Fibroblast of skin of abdomen (primary cell): ENCODE data around the gene HLCS.
A peak's percentile ranks its signal among the peaks of the same experiment; 100 is the strongest.
"Not testable (repeated sequence)": the region's sequence is repeated elsewhere in the genome, so short reads cannot be mapped to it uniquely, and the experiment has no call there.

Experiments
- DNase-seq: peaks from one replicate; pipeline ENCODE4 v3.0.0-alpha.2; 2013

HLCS gene

GRCh38 chr21:36847189-36847588 lies 119.3 kb downstream of the HLCS start:
- peak; percentile 76 for DNase-seq

DNA sequence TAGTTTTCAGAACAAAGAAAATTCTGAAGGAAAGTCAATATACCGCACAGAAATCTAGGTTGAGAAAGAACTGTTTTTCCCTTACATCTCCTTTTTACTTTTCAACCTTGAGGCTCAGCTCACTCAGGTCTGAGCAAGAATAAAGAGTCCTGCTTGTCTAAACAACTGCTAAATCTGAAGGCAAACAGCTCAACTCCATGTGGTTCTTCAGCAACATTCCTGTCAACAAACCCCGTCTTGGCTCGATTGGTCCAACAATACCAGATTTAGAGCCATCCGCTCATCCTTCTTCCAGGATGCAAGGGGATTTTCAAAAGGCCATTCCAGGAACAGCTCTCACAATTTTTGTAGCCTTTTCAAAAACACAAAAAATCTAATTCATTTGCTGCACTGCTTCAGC lies 119.8 kb downstream of the HLCS start:
- DNase-seq, result no peak

DNA sequence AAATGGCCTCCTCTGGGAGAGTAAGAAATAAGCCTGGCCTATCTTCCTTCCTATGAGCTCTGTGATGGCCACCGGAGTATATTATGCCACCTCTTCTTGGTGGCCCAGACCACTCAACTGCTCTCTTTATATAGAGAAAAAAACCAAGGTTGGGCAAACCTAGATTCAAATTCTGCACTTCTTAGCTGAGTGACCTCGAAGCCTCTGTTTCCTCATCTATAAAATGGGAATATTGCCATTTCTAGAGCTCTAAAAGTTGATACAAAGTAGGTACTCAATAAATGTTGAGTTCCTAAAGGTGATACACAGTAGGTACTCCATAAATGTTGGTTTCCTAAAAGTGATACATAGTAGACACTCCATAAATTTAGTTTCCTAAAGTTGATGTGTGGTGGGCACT lies 120.7 kb downstream of the HLCS start:
- DNase-seq, result no peak

- no peak for DNase-seq
Measured at GRCh38 chr21:36845070-36845469, 121.4 kb downstream of the HLCS start.

- peak; percentile 25 for DNase-seq
Measured at GRCh38 chr21:36841866-36842265, 124.6 kb downstream of the HLCS start.

- no peak for DNase-seq
Measured at GRCh38 chr21:36839735-36840134, 126.7 kb downstream of the HLCS start.

GRCh38 chr21:36839123-36839522 lies 127.3 kb downstream of the HLCS start:
- peak; percentile 28 for DNase-seq

GRCh38 chr21:36835383-36835795 lies 131.1 kb downstream of the HLCS start:
- no peak for DNase-seq

- DNase-seq, result no peak
Measured at GRCh38 chr21:36834192-36834591, 132.3 kb downstream of the HLCS start.

- no peak for DNase-seq
Measured at GRCh38 chr21:36830100-36830499, 136.4 kb downstream of the HLCS start.

- DNase-seq, result peak; percentile 71
Measured at GRCh38 chr21:36828891-36829515, 137.5 kb downstream of the HLCS start.

DNA sequence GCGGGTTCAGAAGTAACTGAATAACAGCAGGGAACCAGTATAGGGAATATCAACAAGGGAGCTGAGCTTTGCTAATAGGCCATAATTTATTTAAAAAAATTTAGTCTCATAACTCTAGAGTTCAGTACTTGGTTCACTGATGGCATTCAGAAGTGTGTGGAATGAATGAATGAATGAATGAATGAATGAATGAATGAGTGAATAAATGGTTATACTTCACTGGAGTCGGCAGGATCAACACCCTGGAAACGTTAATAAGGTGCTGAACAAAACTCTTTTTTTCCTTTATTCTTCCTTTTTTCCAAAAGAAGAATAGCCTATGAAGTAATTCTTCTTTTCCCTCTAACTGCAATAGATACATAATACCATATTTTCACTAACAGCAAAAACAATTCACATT lies 138.3 kb downstream of the HLCS start:
- DNase-seq, result no peak

DNA sequence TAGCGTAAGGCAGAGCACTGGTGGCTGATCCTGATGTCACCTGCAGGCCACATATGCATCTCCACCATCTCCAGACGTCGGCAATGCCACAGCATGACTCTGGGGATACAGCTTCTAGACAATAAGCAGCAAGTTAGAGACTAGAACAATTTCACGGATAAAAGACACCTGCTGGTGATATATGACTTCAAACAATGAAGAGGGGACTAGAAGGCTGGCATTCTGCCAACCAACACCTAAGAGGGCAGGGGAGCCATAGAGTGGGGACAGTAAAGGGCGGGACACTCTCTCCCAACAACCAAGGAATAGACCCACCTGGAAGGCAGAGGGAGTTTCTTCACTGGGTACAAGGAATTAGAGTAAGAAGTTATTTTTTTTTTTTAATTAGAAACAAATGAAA lies 140.8 kb downstream of the HLCS start:
- DNase-seq, result no peak

DNA sequence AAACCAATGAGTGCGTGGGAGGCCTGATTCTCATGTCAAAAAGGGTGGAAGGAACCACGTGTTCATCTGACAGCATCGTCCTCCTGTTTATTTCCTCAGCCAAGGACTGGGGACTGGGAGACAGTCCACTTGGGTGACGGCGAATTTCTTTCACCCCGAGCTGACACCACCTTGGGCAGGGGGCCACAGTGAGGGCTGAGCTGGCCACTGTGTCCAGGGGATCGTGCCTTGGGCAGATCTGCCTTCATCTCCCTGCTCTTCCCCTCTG lies 145.5 kb downstream of the HLCS start:
- no peak for DNase-seq

GRCh38 chr21:36820176-36821031 lies 146.1 kb downstream of the HLCS start:
- DNase-seq, result peak; percentile 5

DNA sequence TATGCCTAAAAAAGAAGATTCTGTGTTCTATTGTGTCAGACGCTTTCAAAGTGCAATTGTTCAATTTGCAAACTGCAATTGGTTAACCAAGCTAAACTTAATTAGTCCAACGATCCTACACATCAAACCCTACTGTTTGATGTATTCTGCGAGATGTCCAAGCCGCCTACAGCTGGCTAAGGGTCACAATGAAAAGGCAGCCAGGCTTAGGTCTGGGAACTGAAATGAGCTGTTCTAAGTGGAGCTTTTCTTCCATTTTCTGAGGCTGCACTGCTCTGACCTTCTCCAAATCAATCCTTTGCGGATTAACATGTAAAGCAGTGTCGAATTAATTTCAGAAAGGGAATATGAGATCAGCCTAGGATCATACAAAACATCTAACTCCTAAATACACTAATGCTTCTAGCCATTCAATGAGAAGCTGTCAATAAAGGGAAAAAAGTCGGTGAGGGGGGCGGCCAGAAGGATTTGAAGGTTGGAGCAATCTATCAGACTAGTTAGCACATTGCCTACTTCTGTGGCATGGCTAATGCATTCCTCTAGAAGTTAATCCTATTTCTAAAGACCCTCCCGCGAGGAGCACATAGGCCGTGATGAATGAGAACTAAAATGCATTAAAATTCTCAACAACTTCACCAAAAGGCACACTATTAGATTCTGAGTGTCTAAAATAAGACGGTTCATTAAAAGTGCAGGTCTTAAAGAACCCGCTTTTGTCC lies 148.6 kb downstream of the HLCS start:
- no peak for DNase-seq

DNA sequence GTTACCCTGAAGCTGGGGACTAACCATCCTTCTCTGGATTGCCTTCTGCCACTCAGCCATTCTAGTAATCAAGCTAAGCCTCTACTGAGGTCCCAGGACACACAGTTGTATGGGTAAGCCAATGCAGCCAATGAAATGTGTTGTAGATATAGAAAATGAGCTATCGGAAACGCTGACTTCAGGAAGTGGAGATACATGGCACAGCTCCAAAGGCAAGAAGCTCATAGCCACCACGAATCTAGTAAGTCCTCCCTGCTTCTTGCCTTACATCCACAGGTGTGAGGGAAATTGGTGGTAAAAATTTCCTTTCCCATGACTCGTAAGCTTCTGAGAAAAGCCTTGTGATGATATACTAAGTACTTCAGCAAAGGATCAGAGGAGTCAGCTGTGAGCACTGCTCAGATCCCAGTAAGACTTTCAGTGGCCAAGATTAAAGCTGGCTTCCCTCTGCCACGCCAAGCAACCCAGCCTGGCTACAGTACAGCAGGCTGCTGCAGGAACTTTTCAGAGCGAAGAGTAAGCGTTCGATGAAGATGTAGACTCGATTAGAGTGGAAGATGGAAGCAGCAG lies 149.8 kb downstream of the HLCS start:
- DNase-seq, result no peak

- DNase-seq, result not testable (repeated sequence)
Measured at GRCh38 chr21:36816026-36816425, 150.4 kb downstream of the HLCS start.

- no peak for DNase-seq
Measured at GRCh38 chr21:36815284-36815683, 151.2 kb downstream of the HLCS start.

DNA sequence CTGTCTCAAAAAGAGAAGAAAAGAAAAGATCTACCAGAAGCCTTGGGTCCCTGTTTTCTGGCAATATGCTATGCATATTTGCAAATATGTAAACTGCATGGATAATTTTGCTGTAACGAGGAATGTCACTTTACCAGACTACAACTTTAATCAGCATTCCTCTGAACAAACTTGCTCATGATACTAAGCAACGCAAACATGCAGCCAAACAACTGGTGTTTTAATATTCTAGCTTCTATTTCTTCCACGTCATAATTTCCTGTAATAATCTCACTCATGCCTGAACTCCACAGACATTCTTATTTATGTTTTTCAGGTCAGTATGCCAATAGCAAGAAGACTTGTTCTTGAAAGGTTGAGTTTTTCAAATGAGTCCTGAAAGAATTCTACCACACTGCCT lies 153.4 kb downstream of the HLCS start:
- DNase-seq, result peak; percentile 4

- DNase-seq, result no peak
Measured at GRCh38 chr21:36811762-36812161, 154.7 kb downstream of the HLCS start.

DNA sequence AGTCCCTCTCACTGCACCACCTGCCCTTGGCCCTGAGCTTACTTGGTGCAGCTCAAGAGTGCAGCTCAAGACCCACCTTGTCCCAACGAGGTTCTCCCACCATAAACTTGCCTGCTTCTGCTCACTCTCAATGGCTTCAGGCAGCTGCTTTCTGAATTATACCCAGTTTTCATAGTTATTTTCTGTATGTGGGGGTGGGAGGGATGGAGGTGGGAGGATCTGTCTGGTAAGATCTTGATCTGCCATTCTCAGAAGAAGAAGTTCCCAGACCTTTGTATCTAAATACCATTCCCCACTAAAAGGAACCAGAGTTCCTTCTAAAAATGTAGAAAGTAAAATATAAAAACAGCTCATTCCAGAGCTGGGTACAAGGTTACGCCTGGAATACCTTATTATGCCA lies 156.0 kb downstream of the HLCS start:
- DNase-seq, result no peak

GRCh38 chr21:36807422-36807928 lies 159.0 kb downstream of the HLCS start:
- DNase-seq, result no peak
